Heart left ventricle (tissue), 16 donors: ENCODE data around the gene NDRG4. TPM values are rescaled to one million over a fixed set of nuclear protein-coding genes. Genes with fewer than 3 reads are reported as not detected.

Experiments used
- ATAC-seq, 4 donors: fragments of 200-7000 bp; cut with Tn5 transposase; one replicate each; pipeline ENCODE4 v1.9.1; 2020 to 2022; ENCODE audit warnings: moderate library complexity in 4 of 4, mild to moderate bottlenecking in 3 of 4, moderate number of reproducible peaks in 1 of 4
- DNase-seq, 5 donors: peaks; one replicate each; pipeline ENCODE4 v3.0.0-alpha.2; 2020
- H3K27ac ChIP-seq, 12 donors: fragments of 200-600 bp; sonication (generic) in 4 of 12; one replicate each; pipeline versions ENCODE4 v1.5.0 to v1.8.0; 2016 to 2022; ENCODE audit warnings: mild to moderate bottlenecking in 2 of 12
- H3K27me3 ChIP-seq, 9 donors: fragments of 200-600 bp; sonication (generic) in 2 of 9; one replicate each; pipeline versions ENCODE4 v1.5.1 to v1.8.0; 2016 to 2022; ENCODE audit warnings: mild to moderate bottlenecking in 3 of 9
- H3K36me3 ChIP-seq, 9 donors: fragments of 200-600 bp; sonication (generic) in 2 of 9; one replicate each; pipeline versions ENCODE4 v1.5.0 to v1.8.0; 2018 to 2022; ENCODE audit warnings: mild to moderate bottlenecking in 2 of 9
- H3K4me1 ChIP-seq, 12 donors: fragments of 200-600 bp; sonication (generic) in 4 of 12; one replicate each; pipeline versions ENCODE4 v1.5.0 to v1.8.0; 2016 to 2022; ENCODE audit warnings: mild to moderate bottlenecking in 3 of 12
- H3K4me3 ChIP-seq, 12 donors: fragments of 200-600 bp; sonication (generic) in 4 of 12; one replicate each; pipeline versions ENCODE4 v1.5.0 to v1.8.0; 2017 to 2022; ENCODE audit warnings: mild to moderate bottlenecking in 9 of 12, moderate library complexity in 4 of 12
- H3K9me3 ChIP-seq, 12 donors: fragments of 200-600 bp; sonication (generic) in 4 of 12; one replicate each; pipeline versions ENCODE4 v1.5.0 to v1.8.0; 2016 to 2022; ENCODE audit warnings: mild to moderate bottlenecking in 1 of 12
- CTCF ChIP-seq, 12 donors: fragments of 200-600 bp; sonication (generic) in 4 of 12; IDR thresholded peaks; one replicate each; pipeline versions ENCODE4 v1.5.0 to v1.8.0; 2018 to 2022; ENCODE audit warnings: antibody characterized with exemption in 12 of 12, mild to moderate bottlenecking in 5 of 12
- POLR2A ChIP-seq, 2 donors: fragments of 450-650 bp; IDR thresholded peaks; one replicate each; pipeline ENCODE4 v1.6.1; 2017; ENCODE audit warnings: antibody characterized with exemption in 2 of 2, mild to moderate bottlenecking in 2 of 2, moderate library complexity in 2 of 2
- WGBS, 4 donors: extraction: QIAGEN DNeasy Blood & Tissue Kit in 2 of 4; methylation state at CpG; one replicate each; pipeline versions ENCODE4 v1.1.5 to v1.1.7; 2013 to 2018; 5-methylcytosine and 5-hydroxymethylcytosine counted together
- intact Hi-C, 10 donors: fragments of 100-400 bp; cut with DNase I; formaldehyde crosslinking; loops; one replicate each; pipeline versions ENCODE4 v1.11.1 to v1.14.2; 2022
- polyA plus RNA-seq, 2 donors: library from polyadenylated mRNA; stranded (reverse); fragments of 200-250 nt; gene quantifications; one replicate each; pipeline ENCODE4 v1.2.3, GENCODE V29; 2013
- total RNA-seq, 9 donors: library from RNA; depleted of rRNA in 2 of 9; stranded (reverse); fragments of >200 nt in 2 of 9; fragmentation: NEBNext Ultra II Directional in 3 of 9; extraction: Animal tissue kit (Norgen Biotek cat#: 25700) in 3 of 9; gene quantifications; one replicate each; pipeline versions ENCODE4 v1.1.0 to v1.2.4, GENCODE V29; 2016 to 2023
- donor health status: ischemic (EF 13 %, LVEDD 7.1; RV severe dilation, severe dysfunction).
- donor health status: healthy with polysubstance abuse.
- donor health status: DM: no; HTN: yes; CAD: no.
- donor health status: DM: no; HTN: no; CAD: no.
- donor health status: ischemic (EF 25% LVEDD 6.9; RV normal size, moderate dysfunction).
- donor health status: ischemic (EF 25% LVEDD 5.7; RV mildly dilated, moderate dysfunction).
- donor health status: healthy.
- donor health status: DM: yes; HTN: yes; CAD: no.
- donor health status: ischemic (EF 35%, LVEDD 5.7; RV mildly dilated, moderate dysfunction).
- donor health status: nonischemic (EF 11% LVEDD 7.7; RV severe dilation, severe dysfunction).
- donor health status: DM: yes; HTN: yes; CAD: no.
- donor health status: PGD.
- donor health status: ischemic (EF 29% LVEDD 5.4; RV normal size, mild dysfunction).
- donor health status: nonischemic (EF 23%, LVEDD 6.1; RV moderate dilation, normal function).

The NDRG4 gene
- total and polyA plus RNA-seq, 11 donors = 294 to 1,429 (median 742) TPM

DNA sequence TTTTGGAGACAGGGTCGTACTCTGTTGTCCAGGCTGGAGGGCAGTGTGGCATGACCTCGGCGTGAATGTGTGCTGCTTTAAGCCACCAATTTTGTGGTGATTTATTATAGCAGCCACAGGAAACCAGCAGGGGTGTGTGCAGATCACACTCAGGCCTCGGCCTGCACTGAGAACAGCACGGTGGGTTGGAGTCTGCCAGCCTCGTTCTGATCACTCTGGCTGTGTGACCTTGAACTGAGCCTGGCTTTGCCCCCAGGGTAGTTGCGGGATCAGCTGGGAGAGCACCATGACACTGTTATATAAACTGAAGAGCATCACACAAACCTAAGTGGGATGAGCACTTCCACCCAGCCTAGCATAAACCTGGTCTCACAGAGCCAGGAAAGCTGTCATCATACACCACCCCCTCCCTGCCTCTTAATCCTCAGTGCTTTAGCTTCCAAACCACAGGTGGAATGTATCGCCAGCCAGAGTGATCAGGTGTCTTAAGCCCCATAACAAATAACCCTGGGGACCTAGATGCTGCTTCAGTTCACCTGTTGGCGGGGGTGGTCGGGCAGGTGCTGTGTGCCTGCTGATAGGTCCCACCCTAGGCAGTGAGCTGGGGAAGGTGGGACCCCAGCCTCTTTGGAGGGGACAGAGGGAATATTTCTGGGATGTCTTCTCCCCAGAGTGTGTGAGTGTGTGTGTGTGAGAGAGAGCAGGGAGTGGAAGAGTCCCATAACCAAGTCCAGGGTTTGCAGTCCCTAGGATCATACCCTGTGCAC is 28.6 kb upstream of the NDRG4 start:
- Histone ChIP-seq H3K9me3 (no peaks in the 10 kb centered on the region), H3K4me1 (peaks cover 20 to 99% (median 70%) of the 10 kb centered on the region in 12 donors), H3K4me3 (peak overlapping the region in 1 of 12 donors; percentile 1), H3K27me3 (peaks cover 0 to 13% (median 0%) of the 10 kb centered on the region in 9 donors), H3K27ac (peak overlapping the region in 11 of 12 donors; percentile 43 to 99 (median 78)), H3K36me3 (peaks cover 0 to 4% (median 0%) of the 10 kb centered on the region in 9 donors)
- peak in 2 of 5 donors; percentile 43 to 44 for DNase-seq
- no peak for TF ChIP-seq POLR2A (IDR thresholded peaks at IDR 0.05)
- intact Hi-C loops = no loop called here
- 40 to 51% (median 49%) methylated on average over 10 of the region's 10 CpGs for WGBS, 4 donors
- ATAC-seq = peak; percentile 29 to 46 (median 39)

GRCh38 chr16:58472266-58472665 is 27.7 kb upstream of the NDRG4 start:
- DNase-seq = peak in 1 of 5 donors; percentile 26
- no peaks in the 10 kb centered on the region for H3K9me3 ChIP-seq
- intact Hi-C loops = no loop called here
- ATAC-seq = no peak
- H3K36me3 ChIP-seq = peaks cover 0 to 4% (median 0%) of the 10 kb centered on the region in 9 donors
- H3K4me1 ChIP-seq = peaks cover 22 to 100% (median 75%) of the 10 kb centered on the region in 12 donors
- peaks cover 0 to 8% (median 0%) of the 10 kb centered on the region in 9 donors for H3K27me3 ChIP-seq
- no peak overlapping the region for H3K4me3 ChIP-seq
- H3K27ac ChIP-seq = peak overlapping the region in 11 of 12 donors; percentile 43 to 99 (median 78)
- no peak for TF ChIP-seq CTCF (IDR thresholded peaks at IDR 0.05)
- TF ChIP-seq POLR2A (IDR thresholded peaks at IDR 0.05) = no peak
- 53 to 70% (median 67%) methylated on average over 9 of the region's 9 CpGs for WGBS, 4 donors

DNA sequence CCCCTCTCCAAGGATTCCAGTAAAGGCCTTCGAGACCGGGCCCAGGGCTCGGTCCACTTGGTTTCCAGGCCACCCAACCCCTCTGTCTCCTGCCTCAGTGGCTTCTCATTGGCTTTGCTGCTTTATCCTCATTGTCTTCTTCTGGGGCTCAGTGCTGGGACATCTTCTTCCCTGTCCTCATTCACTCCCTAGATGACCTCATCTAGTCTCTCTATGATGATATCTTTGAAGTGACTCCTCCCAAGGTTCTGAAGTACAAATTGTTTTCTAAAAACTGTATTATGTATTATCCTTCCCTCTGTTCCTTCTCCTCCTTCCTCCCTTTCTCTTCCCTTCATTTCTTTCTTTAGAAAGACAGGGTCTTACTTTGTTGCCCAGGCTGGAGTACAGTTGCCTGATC is 27.1 kb upstream of the NDRG4 start:
- no peaks in the 10 kb centered on the region for H3K9me3 ChIP-seq
- no peak for DNase-seq
- peaks cover 18 to 100% (median 78%) of the 10 kb centered on the region in 12 donors for H3K4me1 ChIP-seq
- ATAC-seq = no peak
- H3K27me3 ChIP-seq = peaks cover 0 to 5% (median 0%) of the 10 kb centered on the region in 9 donors
- intact Hi-C loops = no loop called here
- H3K4me3 ChIP-seq = no peak overlapping the region
- WGBS, 4 donors = 77 to 90% (median 86%) methylated on average over 3 of the region's 3 CpGs
- no peak for TF ChIP-seq CTCF (IDR thresholded peaks at IDR 0.05)
- TF ChIP-seq POLR2A (IDR thresholded peaks at IDR 0.05) = no peak
- peaks cover 0 to 4% (median 0%) of the 10 kb centered on the region in 9 donors for H3K36me3 ChIP-seq
- peak overlapping the region in 11 of 12 donors; percentile 56 to 99 (median 78) for H3K27ac ChIP-seq

- no peak for DNase-seq
- Histone ChIP-seq H3K36me3 (peaks cover 0 to 4% (median 0%) of the 10 kb centered on the region in 9 donors), H3K27ac (peak overlapping the region; percentile 56 to 99 (median 78)), H3K27me3 (peaks cover 0 to 5% (median 0%) of the 10 kb centered on the region in 9 donors), H3K4me3 (no peak overlapping the region), H3K9me3 (no peaks in the 10 kb centered on the region), H3K4me1 (peaks cover 18 to 93% (median 77%) of the 10 kb centered on the region in 12 donors)
- TF ChIP-seq CTCF (IDR thresholded peaks at IDR 0.05) = no peak
- TF ChIP-seq POLR2A (IDR thresholded peaks at IDR 0.05) = no peak
- intact Hi-C loops = no loop called here
- 33 to 50% (median 41%) methylated on average over 10 of the region's 10 CpGs for WGBS, 4 donors
- ATAC-seq = peak in 2 of 4 donors; percentile 4 to 22
These were observed 25.6 kb upstream of the NDRG4 start for GRCh38 chr16:58474296-58474695.
